HG03439 (cell line): ENCODE measurements around the gene UCHL5.

ENCODE experiments used
- ATAC-seq: cut with Tn5 transposase; IDR thresholded peaks from one replicate; pipeline ENCODE4 v1.9.1; 2021; ENCODE audit warnings: mild to moderate bottlenecking, moderate library complexity; ENCODE audit not compliant: unreplicated experiment

UCHL5 gene, protein sequence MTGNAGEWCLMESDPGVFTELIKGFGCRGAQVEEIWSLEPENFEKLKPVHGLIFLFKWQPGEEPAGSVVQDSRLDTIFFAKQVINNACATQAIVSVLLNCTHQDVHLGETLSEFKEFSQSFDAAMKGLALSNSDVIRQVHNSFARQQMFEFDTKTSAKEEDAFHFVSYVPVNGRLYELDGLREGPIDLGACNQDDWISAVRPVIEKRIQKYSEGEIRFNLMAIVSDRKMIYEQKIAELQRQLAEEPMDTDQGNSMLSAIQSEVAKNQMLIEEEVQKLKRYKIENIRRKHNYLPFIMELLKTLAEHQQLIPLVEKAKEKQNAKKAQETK

GRCh38 chr1:193059282-193060114 is at the start of gene UCHL5, which contains the start of gene RO60:
Gene UCHL5, minus strand, starts transcription at chr1:193059360. Its CDS starts 100 bp downstream, at chr1:193059260.
Gene RO60, plus strand, starts transcription at chr1:193059612. Its CDS starts 9,443 bp downstream, at chr1:193069055.
- ATAC-seq, result peak; percentile 91

GRCh38 chr1:193108471-193108870 is 49.3 kb upstream of the UCHL5 start:
- no peak for ATAC-seq

DNA sequence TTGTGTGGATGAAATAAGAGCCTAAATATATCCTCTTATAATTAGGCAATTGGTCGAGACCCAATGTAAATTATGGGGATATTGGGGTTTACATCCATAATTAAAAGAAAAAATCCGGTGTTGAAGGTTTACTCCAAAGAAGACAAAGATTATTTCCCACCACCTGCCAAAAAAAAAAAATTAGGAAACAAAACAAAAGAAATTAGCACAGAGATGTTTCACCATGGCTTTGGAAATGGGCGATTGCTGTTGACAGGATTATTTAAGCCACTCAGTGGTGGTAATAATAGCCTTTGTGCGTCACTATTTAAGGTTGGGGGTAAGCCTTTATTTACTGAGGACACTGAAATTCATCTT is 46.6 kb upstream of the UCHL5 start:
- ATAC-seq, result no peak

- ATAC-seq, result peak; percentile 93
These were observed 46.0 kb upstream of the UCHL5 start, which contains the start of gene GLRX2 for GRCh38 chr1:193104907-193105820. Gene GLRX2, minus strand, starts transcription at chr1:193105414. Its CDS starts 32 bp downstream, at chr1:193105382.

- peak; percentile 40 for ATAC-seq
These were observed 45.3 kb upstream of the UCHL5 start for GRCh38 chr1:193104502-193104906.

DNA sequence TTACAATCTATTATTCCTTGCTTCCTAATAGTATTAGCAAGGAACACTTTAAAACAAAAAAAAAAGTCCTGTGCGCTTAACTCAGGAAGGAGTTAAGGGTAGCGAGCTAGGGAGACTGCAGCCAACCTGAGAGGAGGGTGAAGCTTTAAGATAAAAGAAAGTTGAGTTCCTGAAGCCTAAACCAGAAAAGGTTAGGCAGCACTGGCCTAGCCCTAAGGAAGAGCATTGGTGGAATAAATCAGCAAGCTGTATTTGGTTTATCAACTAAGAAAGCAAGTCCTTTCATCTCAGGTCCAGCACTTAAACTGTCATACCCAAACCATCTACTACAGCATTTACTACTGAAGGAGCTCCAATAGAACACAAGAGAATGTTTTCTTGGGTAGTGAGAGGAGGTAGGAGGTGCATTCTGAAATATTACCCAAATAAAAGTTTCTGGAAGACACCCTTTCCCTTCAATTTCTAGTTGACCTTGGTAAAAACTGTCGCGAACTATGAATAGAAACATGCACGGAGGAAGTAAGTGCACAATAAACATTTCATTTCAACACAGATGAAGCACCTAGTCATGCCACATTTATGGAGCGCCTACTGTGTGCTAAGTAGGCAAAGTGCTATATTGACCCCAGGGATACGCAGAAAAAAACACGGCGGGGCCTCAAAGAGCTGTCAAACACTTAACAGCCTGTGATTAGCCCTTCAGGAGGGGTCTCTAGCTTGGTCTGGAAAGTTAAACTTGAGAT is 44.8 kb upstream of the UCHL5 start:
- ATAC-seq, result no peak

DNA sequence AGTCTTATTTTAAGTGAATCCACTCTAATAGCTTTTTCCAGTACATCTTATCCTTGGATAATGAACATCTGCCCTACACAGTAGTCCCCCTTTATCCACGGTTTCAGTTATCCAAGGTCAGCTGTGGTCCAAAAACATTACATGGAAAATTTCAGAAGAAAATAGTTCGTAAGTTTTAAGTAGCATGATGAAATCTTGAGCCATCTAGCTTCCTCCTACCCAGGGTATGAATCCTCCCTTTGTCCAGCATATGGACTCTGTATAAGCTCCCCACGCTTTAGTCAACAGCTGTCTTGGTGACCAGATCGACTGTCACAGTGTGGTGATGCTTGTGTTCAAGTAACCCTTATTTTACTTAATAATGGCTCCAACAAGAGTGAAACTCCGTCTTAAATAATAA is 43.5 kb upstream of the UCHL5 start:
- ATAC-seq, result no peak

- ATAC-seq, result no peak
These were observed 35.0 kb upstream of the UCHL5 start for GRCh38 chr1:193094112-193094511.

DNA sequence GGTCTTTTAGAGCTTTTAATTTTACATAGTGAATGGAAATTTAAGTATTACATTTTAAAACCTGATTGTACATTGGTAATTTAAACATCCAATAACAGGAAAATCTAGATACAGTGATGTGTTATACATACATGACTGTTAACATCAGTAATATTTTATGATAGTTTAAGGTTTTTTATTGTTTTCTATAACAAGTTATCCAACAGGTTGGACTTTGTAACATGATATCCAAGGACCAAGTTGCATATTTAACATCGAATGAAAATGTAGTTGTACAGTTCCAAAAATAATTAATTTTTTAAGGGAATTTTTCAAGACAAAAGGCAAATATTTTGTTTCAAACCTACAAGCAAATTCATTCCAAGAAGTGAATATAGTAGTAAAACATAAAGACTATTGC is 31.7 kb upstream of the UCHL5 start:
- no peak for ATAC-seq

- no peak for ATAC-seq
These were observed 28.7 kb upstream of the UCHL5 start for GRCh38 chr1:193087893-193088292.

GRCh38 chr1:193086342-193086741 is 27.2 kb upstream of the UCHL5 start:
- no peak for ATAC-seq

- ATAC-seq, result no peak
These were observed 26.1 kb upstream of the UCHL5 start for GRCh38 chr1:193085263-193085662.

DNA sequence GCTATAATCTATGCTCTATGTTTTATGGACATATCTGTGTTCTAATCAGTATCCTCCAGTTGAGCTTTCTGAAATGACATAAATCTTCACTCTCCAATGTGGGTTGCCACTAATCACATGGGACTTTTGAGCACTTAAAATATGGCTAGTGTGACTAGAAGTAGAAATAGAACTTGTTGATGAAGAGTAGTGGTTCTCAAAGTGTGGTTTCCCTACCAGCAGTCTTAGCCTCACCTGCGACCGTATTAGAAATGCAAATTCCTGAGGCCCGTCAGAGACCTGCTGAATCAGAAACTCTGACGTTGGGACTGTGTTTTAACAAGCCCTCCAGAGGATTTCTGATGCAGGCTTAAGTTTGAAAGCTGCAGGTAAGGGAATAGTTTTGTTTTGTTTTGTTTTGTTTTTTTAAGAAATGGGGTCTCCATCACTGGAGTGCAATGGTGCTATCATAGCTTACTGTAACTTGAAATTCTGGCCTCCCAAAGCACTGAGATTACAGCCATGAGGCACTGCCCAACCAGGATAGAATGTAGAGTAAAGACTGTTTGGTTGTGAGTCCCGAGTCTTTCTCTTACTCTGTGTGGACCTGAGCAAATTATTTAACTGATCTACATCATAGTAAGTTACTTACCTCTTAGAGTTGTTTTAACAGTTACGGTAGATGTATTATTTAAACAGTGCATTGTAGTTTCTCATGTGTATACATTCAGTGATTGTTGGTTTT is 24.4 kb upstream of the UCHL5 start:
- peak; percentile 98 for ATAC-seq

GRCh38 chr1:193079187-193079586 is 20.0 kb upstream of the UCHL5 start:
- no peak for ATAC-seq

GRCh38 chr1:193077991-193078390 is 18.8 kb upstream of the UCHL5 start:
- ATAC-seq, result no peak

- ATAC-seq, result peak; percentile 48
These were observed 11.8 kb upstream of the UCHL5 start for GRCh38 chr1:193070942-193071341.

GRCh38 chr1:193070386-193070753 is 11.2 kb upstream of the UCHL5 start:
- ATAC-seq, result no peak

GRCh38 chr1:193069748-193070385 is 10.7 kb upstream of the UCHL5 start:
- no peak for ATAC-seq

GRCh38 chr1:193068013-193068412 is 8.9 kb upstream of the UCHL5 start:
- no peak for ATAC-seq
